HEK293 (cell line): Measurements from ENCODE around the gene C5orf47.

Source experiments
- CTCF ChIA-PET: fragments of 350-600 bp; formaldehyde crosslinking; extraction: SDS; loops from one replicate; lab custom pipeline; 2021; ENCODE audit warnings: antibody characterized with exemption; lab: Yijun Ruan, JAX
- POLR2A ChIA-PET: fragments of 300-600 bp; formaldehyde crosslinking; extraction: SDS; loops from one replicate; lab custom pipeline; 2020; ENCODE audit warnings: antibody characterized with exemption, inconsistent platforms; lab: Yijun Ruan, JAX
- H3K27ac ChIP-seq: fragments of 200-500 bp; sonication (Bioruptor generic); 2 replicates; pipeline ENCODE4 v1.5.1; 2014; ENCODE audit warnings: low read depth, low read length, control low read depth, inconsistent platforms; ENCODE audit errors: extremely low read depth
- H3K36me3 ChIP-seq, 2 experiments: fragments of 200-500 bp in 1 of 2; sonication (Bioruptor generic) in 1 of 2; 1 replicate in 1 of 2; 2 replicates in 1 of 2; pipeline ENCODE4 v1.5.1; 2014 to 2017; ENCODE audit warnings: inconsistent platforms in 2 of 2, low read length in 2 of 2; ENCODE audit not compliant: control insufficient read depth in 2 of 2, insufficient read depth in 1 of 2
- H3K4me1 ChIP-seq: fragments of 200-500 bp; sonication (Bioruptor generic); 2 replicates; pipeline ENCODE4 v1.5.1; 2014; ENCODE audit warnings: mild to moderate bottlenecking, low read length, inconsistent platforms; ENCODE audit not compliant: control insufficient read depth, insufficient read depth
- H3K4me3 ChIP-seq: 2 replicates; pipeline ENCODE4 v1.5.1; 2011; ENCODE audit warnings: low read depth, mild to moderate bottlenecking, control low read depth, low read length, moderate library complexity
- H3K9me3 ChIP-seq: fragments of 200-500 bp; sonication (Bioruptor generic); 2 replicates; pipeline ENCODE4 v1.5.1; 2014; ENCODE audit warnings: low read depth, low read length, inconsistent platforms; ENCODE audit not compliant: control insufficient read depth, insufficient read depth
- BCL6B ChIP-seq: fragments of 450-650 bp; formaldehyde crosslinking; IDR thresholded peaks from 2 replicates; pipeline ENCODE4 v1.5.1; 2017; ENCODE audit warnings: missing biosample characterization, missing genetic modification characterization
- CTCF ChIP-seq: fragments of 450-650 bp; formaldehyde crosslinking; IDR thresholded peaks from 2 replicates; pipeline ENCODE4 v1.5.1; 2016; ENCODE audit warnings: missing biosample characterization, missing genetic modification characterization
- GLIS2 ChIP-seq: fragments of 450-650 bp; formaldehyde crosslinking; IDR thresholded peaks from 2 replicates; pipeline ENCODE4 v1.5.1; 2016; ENCODE audit warnings: missing biosample characterization, missing genetic modification characterization
- PRDM10 ChIP-seq: fragments of 450-650 bp; formaldehyde crosslinking; IDR thresholded peaks from 2 replicates; pipeline ENCODE4 v1.5.1; 2016; ENCODE audit warnings: missing biosample characterization, missing genetic modification characterization
- PRDM4 ChIP-seq: fragments of 450-650 bp; formaldehyde crosslinking; IDR thresholded peaks from 2 replicates; pipeline ENCODE4 v1.5.1; 2017; ENCODE audit warnings: missing biosample characterization, missing genetic modification characterization
- ZBTB48 ChIP-seq: fragments of 450-650 bp; formaldehyde crosslinking; IDR thresholded peaks from 2 replicates; pipeline ENCODE4 v1.5.1; 2016; ENCODE audit warnings: missing biosample characterization, missing genetic modification characterization
- ZBTB8A ChIP-seq: fragments of 450-650 bp; formaldehyde crosslinking; IDR thresholded peaks from 2 replicates; pipeline ENCODE4 v1.5.1; 2016; ENCODE audit warnings: missing biosample characterization, missing genetic modification characterization
- ZNF2 ChIP-seq: fragments of 450-650 bp; formaldehyde crosslinking; IDR thresholded peaks from 2 replicates; pipeline ENCODE4 v1.5.1; 2016; ENCODE audit warnings: missing biosample characterization, missing genetic modification characterization
- ZNF274 ChIP-seq, 2 experiments: fragments of 200-500 bp in 1 of 2; fragments of 450-650 bp in 1 of 2; sonication (Bioruptor generic) in 1 of 2; formaldehyde crosslinking in 1 of 2; IDR thresholded peaks; 2 replicates each; pipeline versions ENCODE4 v1.5.1 to v1.6.1; 2014 to 2016; ENCODE audit warnings: borderline replicate concordance in 1 of 2, inconsistent platforms in 1 of 2, low read length in 1 of 2, missing biosample characterization in 1 of 2, missing genetic modification characterization in 1 of 2
- ZNF280D ChIP-seq: fragments of 450-650 bp; formaldehyde crosslinking; IDR thresholded peaks from 2 replicates; pipeline ENCODE4 v1.5.1; 2016; ENCODE audit warnings: missing biosample characterization, missing genetic modification characterization
- ZNF335 ChIP-seq: fragments of 450-650 bp; formaldehyde crosslinking; conservative IDR thresholded peaks from 2 replicates; pipeline ENCODE4 v1.5.1; 2016; ENCODE audit warnings: missing biosample characterization, missing genetic modification characterization
- ZNF362 ChIP-seq: fragments of 450-650 bp; formaldehyde crosslinking; IDR thresholded peaks from 2 replicates; pipeline ENCODE4 v1.5.1; 2016; ENCODE audit warnings: missing biosample characterization, missing genetic modification characterization
- ZNF366 ChIP-seq: fragments of 450-650 bp; formaldehyde crosslinking; conservative IDR thresholded peaks from 2 replicates; pipeline ENCODE4 v1.5.1; 2016; ENCODE audit warnings: missing biosample characterization, missing genetic modification characterization
- ZNF391 ChIP-seq: fragments of 450-650 bp; formaldehyde crosslinking; IDR thresholded peaks from 2 replicates; pipeline ENCODE4 v1.5.1; 2016; ENCODE audit warnings: low read depth, missing biosample characterization, missing genetic modification characterization, borderline replicate concordance
- ZNF529 ChIP-seq: fragments of 450-650 bp; formaldehyde crosslinking; IDR thresholded peaks from 2 replicates; pipeline ENCODE4 v1.5.1; 2017; ENCODE audit warnings: missing genetic modification characterization, missing biosample characterization; ENCODE audit not compliant: insufficient replicate concordance
- ZNF580 ChIP-seq: fragments of 450-650 bp; formaldehyde crosslinking; IDR thresholded peaks from 2 replicates; pipeline ENCODE4 v1.5.1; 2016; ENCODE audit warnings: missing biosample characterization, missing genetic modification characterization
- ZNF660 ChIP-seq: fragments of 450-650 bp; IDR thresholded peaks from 2 replicates; pipeline ENCODE4 v1.5.1; 2018; ENCODE audit warnings: missing biosample characterization, mild to moderate bottlenecking, missing genetic modification characterization
- ZSCAN30 ChIP-seq: fragments of 450-650 bp; IDR thresholded peaks from 2 replicates; pipeline ENCODE4 v1.5.1; 2018; ENCODE audit warnings: missing biosample characterization, mild to moderate bottlenecking, missing genetic modification characterization, moderate library complexity
- ZXDB ChIP-seq: fragments of 450-650 bp; formaldehyde crosslinking; IDR thresholded peaks from 2 replicates; pipeline ENCODE4 v1.5.1; 2016; ENCODE audit warnings: missing biosample characterization, missing genetic modification characterization

C5orf47 gene

GRCh38 chr5:173972925-173973615 lies 15.9 kb upstream of the C5orf47 start:
- H3K4me1 ChIP-seq = no peaks in the 10 kb centered on the region
- POLR2A ChIA-PET = interaction anchor here (1.1 to 1.3 kb wide), 2 partner anchors 85 to 343 kb away, joined by 4 to 5 read pairs; partner anchors contain the start of gene CPEB4
- H3K4me3 ChIP-seq = peak overlapping the region; percentile 44
- H3K27ac ChIP-seq = no peak overlapping the region; the same call in 1 of the 2 replicates
- no peaks in the 10 kb centered on the region for H3K36me3 ChIP-seq
- H3K9me3 ChIP-seq = no peaks in the 10 kb centered on the region
- CTCF ChIA-PET = interaction anchor here (0.6 to 5.2 kb wide), 34 partner anchors 8 to 1144 kb away, joined by 3 to 94 read pairs (median 4); partner anchors contain the start of gene BOD1
- TF ChIP-seq ZNF580 (tag by site-specific recombination) (0 out of 2 replicates have a peak, but pooled peaks have one; percentile 9), ZNF529 (tag by site-specific recombination) (no peak), ZBTB8A (tag by site-specific recombination) (0 out of 2 replicates have a peak, but pooled peaks have one; percentile 14), ZNF280D (0 out of 2 replicates have a peak, but pooled peaks have one; percentile 8), CTCF (peak; percentile 81), ZNF2 (peak; percentile 61; the same call in 1 of the 2 replicates), ZNF362 (0 out of 2 replicates have a peak, but pooled peaks have one; percentile 25), ZXDB (tag by site-specific recombination) (peak; percentile 96), ZNF274 (IDR thresholded peaks at IDR 0.05; ENCODE audit: low read length) (no peak), ZNF274 (tag by site-specific recombination; IDR thresholded peaks at IDR 0.05; ENCODE audit: borderline replicate concordance) (no peak), ZNF366 (tag by site-specific recombination) (peak; percentile 57), ZNF335 (tag by site-specific recombination) (0 out of 2 replicates have a peak, but pooled peaks have one; percentile 20), ZSCAN30 (tag by site-specific recombination) (0 out of 2 replicates have a peak, but pooled peaks have one; percentile 24), PRDM10 (tag by site-specific recombination) (peak; percentile 75), PRDM4 (tag by site-specific recombination) (peak; percentile 5; the same call in 1 of the 2 replicates), ZNF660 (tag by site-specific recombination) (peak; percentile 81), GLIS2 (tag by site-specific recombination) (no peak), ZNF391 (tag by site-specific recombination) (peak; percentile 76; the same call in 1 of the 2 replicates), BCL6B (tag by site-specific recombination) (no peak), ZBTB48 (tag by site-specific recombination) (peak; percentile 18; the same call in 1 of the 2 replicates)
